ENCODE data around the gene ASB2. TPM values are rescaled to one million over a fixed set of nuclear protein-coding genes. Genes with fewer than 3 reads are reported as not detected.

ASB2 gene
- total and polyA plus RNA-seq, 4 donors: 9.1 to 57.0 (median 39.1) TPM

DNA sequence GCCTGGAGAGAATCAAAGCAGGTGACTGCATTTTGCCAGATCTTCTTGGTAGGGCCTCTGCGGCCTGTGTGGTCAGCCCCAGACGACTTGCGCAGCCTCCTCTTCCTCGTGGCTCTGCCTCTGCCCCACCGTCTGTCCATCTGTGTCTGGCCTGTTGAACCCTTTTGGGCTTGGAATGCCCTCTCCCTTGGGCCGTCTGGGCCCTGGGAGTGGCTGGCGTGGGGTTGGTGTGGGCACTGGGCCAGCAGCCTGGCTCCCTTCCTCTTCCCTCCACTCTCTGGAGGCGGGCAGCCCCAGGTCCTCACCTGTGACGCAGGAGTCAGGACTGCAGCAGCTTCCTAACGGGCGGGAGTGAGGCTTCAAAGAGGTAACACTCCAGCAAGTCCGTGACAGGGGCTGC, 11.0 kb upstream of the ASB2 start:
- Histone ChIP-seq H3K36me3 (ENCODE audit: control insufficient read depth in 1 of 2, insufficient read depth in 2 of 2, low read length in 1 of 2) (no peaks in the 10 kb centered on the region), H3K9me3 (ENCODE audit: control insufficient read depth, low read length) (no peaks in the 10 kb centered on the region), H3K4me1 (ENCODE audit: control insufficient read depth in 1 of 2, insufficient read depth in 2 of 2, low read length in 2 of 2) (no peaks in the 10 kb centered on the region), H3K27ac (ENCODE audit: low read depth in 1 of 2, low read length in 2 of 2) (no peak overlapping the region), H3K27me3 (ENCODE audit: control insufficient read depth in 1 of 2, insufficient read depth in 2 of 2, low read length in 1 of 2) (no peaks in the 10 kb centered on the region), H3K4me3 (ENCODE audit: low read length in 2 of 2) (no peak overlapping the region)
- ATAC-seq (ENCODE audit: low FRiP score) (no peak), DNase-seq (no peak)
- intact Hi-C loops (cut with DNase I): no loop called here
- WGBS, 2 donors: 38 to 39% methylated on average over 12 of the region's 12 CpGs

DNA sequence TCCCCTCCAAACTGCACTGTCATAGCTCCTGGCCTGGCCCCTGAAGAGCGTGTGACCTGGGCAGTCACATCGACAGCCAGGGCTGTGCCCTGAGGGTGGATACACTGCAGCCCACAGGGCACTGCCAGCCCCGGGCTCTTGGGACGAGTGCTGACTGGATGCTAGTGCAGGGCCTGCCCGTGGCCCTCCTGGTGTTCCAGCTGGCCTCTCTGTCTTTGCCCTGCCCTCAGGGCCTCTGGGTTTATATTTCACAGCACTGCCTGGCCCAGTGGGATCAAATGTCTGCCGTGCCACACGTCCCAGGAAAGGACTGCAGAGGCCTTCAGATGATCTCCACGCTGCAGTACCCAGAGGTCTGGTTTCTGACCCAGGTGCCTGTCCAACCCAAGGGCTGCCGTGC, 10.6 kb upstream of the ASB2 start:
- 29 to 38% methylated on average over 9 of the region's 9 CpGs for WGBS, 2 donors
- intact Hi-C loops (cut with DNase I): no loop called here
- H3K27ac ChIP-seq (ENCODE audit: low read depth in 1 of 2, low read length in 2 of 2): no peak overlapping the region

DNA sequence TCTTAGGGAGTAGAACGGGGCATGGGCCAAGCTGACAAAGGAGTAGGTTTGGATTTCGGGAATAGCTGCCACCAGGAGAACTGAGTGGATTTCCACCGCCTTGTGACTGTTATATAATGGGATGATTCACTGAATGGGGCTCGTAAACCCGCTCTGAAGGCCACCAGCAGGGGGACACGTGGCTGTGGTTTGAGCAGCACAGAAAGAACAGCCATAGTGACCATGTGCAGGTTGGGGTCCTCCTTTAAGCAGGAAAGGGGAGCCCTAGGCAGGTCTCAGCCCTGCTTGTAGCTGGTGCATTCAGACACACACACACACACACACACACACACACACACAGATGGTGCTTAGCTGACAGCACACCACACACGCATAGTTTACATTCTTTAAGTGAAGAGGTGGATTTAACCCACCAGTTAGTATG, 8.6 kb upstream of the ASB2 start:
- H3K27ac ChIP-seq (ENCODE audit: low read depth in 1 of 2, low read length in 2 of 2): peak overlapping the region in 1 of 2 donors; percentile 38
- no peak overlapping the region for H3K4me3 ChIP-seq (ENCODE audit: low read length in 2 of 2)
- H3K36me3 ChIP-seq (ENCODE audit: control insufficient read depth in 1 of 2, insufficient read depth in 2 of 2, low read length in 1 of 2): no peaks in the 10 kb centered on the region
- no peaks in the 10 kb centered on the region for H3K9me3 ChIP-seq (ENCODE audit: control insufficient read depth, low read length)
- H3K4me1 ChIP-seq (ENCODE audit: control insufficient read depth in 1 of 2, insufficient read depth in 2 of 2, low read length in 2 of 2): peaks cover 0 to 7% of the 10 kb centered on the region in 2 donors
- ATAC-seq (ENCODE audit: low FRiP score): no peak
- DNase-seq: no peak
- no peaks in the 10 kb centered on the region for H3K27me3 ChIP-seq (ENCODE audit: control insufficient read depth in 1 of 2, insufficient read depth in 2 of 2, low read length in 1 of 2)
- intact Hi-C loops (cut with DNase I): no loop called here
- WGBS, 2 donors: 36 to 42% methylated on average over 7 of the region's 7 CpGs

More for the DNA sequence above, 10.6 kb upstream of the ASB2 start:
- DNase-seq (no peak), ATAC-seq (ENCODE audit: low FRiP score) (no peak)
- no peaks in the 10 kb centered on the region for H3K4me1 ChIP-seq (ENCODE audit: control insufficient read depth in 1 of 2, insufficient read depth in 2 of 2, low read length in 2 of 2)
- H3K4me3 ChIP-seq (ENCODE audit: low read length in 2 of 2): no peak overlapping the region
- no peaks in the 10 kb centered on the region for H3K27me3 ChIP-seq (ENCODE audit: control insufficient read depth in 1 of 2, insufficient read depth in 2 of 2, low read length in 1 of 2)
- no peaks in the 10 kb centered on the region for H3K9me3 ChIP-seq (ENCODE audit: control insufficient read depth, low read length)
- H3K36me3 ChIP-seq (ENCODE audit: control insufficient read depth in 1 of 2, insufficient read depth in 2 of 2, low read length in 1 of 2): no peaks in the 10 kb centered on the region

DNA sequence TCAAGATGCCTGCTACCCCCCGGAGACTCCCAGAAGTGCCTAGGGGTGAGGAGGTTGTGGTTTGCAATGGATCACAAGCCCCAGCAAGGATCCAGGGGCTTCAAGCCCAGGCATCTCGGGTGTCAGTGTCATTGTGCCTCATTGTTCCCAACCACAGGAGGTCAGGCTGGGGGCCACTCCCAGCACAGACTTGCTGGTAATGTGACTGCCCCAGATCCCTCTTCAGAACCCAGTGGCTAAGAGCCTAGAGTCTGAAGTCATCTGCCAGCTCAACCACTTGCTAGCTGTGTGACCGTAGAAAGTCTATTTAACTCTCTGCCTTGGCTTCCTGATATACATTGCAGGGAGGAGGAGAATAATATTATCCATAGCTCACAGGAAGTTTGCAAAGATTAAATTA, 7.7 kb upstream of the ASB2 start:
- Histone ChIP-seq H3K27ac (ENCODE audit: low read depth in 1 of 2, low read length in 2 of 2) (no peak overlapping the region), H3K36me3 (ENCODE audit: control insufficient read depth in 1 of 2, insufficient read depth in 2 of 2, low read length in 1 of 2) (no peaks in the 10 kb centered on the region), H3K9me3 (ENCODE audit: control insufficient read depth, low read length) (no peaks in the 10 kb centered on the region), H3K27me3 (ENCODE audit: control insufficient read depth in 1 of 2, insufficient read depth in 2 of 2, low read length in 1 of 2) (no peaks in the 10 kb centered on the region), H3K4me1 (ENCODE audit: control insufficient read depth in 1 of 2, insufficient read depth in 2 of 2, low read length in 2 of 2) (peaks cover 0 to 7% of the 10 kb centered on the region in 2 donors), H3K4me3 (ENCODE audit: low read length in 2 of 2) (no peak overlapping the region)
- no peak for ATAC-seq (ENCODE audit: low FRiP score)
- no peak for DNase-seq
- intact Hi-C loops (cut with DNase I): no loop called here
- WGBS, 2 donors: 72 to 78% methylated on average over 3 of the region's 3 CpGs

DNA sequence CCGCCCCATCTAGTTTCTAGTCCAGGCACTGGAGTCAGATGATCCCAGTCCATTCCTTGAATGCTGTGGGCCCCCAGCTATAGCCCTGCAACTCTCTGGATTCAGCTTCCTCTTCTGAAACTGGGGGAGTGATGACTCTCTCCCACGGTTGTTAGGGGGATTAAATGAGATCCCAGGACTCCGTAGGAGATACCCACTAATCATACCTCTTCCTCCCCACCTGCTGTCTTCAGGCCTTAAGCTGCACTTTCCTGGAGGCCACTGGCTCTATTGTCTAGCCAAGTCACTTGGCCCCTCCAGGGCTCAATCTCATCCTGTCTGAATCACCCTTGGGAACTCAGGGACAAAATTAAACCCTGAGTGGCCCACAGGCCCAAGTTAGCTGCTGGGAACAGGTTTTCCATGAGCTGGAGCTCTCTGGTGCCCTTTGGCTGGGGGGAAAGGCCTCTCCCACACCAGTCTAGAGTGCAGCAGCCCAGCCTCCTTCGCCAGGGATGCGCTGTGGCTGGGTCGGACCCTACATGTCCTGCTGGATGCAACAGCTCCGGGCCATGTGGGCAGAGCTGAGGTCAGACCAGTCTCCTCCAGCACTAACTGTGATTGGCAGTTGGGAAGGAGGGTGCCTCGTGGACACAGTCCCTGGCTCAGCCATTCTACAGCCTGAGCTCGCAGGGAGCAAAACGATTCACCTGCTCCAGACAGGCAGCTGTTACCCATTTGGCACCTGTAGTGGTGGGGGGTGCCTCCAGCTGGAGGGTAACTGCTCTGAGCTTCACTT, 6.0 kb upstream of the ASB2 start:
- DNase-seq (no peak), ATAC-seq (ENCODE audit: low FRiP score) (no peak)
- peak overlapping the region in 1 of 2 donors; percentile 49 for H3K27ac ChIP-seq (ENCODE audit: low read depth in 1 of 2, low read length in 2 of 2)
- no peaks in the 10 kb centered on the region for H3K27me3 ChIP-seq (ENCODE audit: control insufficient read depth in 1 of 2, insufficient read depth in 2 of 2, low read length in 1 of 2)
- intact Hi-C loops (cut with DNase I): no loop called here
- 80 to 85% methylated on average over 10 of the region's 10 CpGs for WGBS, 2 donors
- H3K4me1 ChIP-seq (ENCODE audit: control insufficient read depth in 1 of 2, insufficient read depth in 2 of 2, low read length in 2 of 2): peaks cover 0 to 7% of the 10 kb centered on the region in 2 donors
- no peak overlapping the region for H3K4me3 ChIP-seq (ENCODE audit: low read length in 2 of 2)
- no peaks in the 10 kb centered on the region for H3K36me3 ChIP-seq (ENCODE audit: control insufficient read depth in 1 of 2, insufficient read depth in 2 of 2, low read length in 1 of 2)
- no peaks in the 10 kb centered on the region for H3K9me3 ChIP-seq (ENCODE audit: control insufficient read depth, low read length)

DNA sequence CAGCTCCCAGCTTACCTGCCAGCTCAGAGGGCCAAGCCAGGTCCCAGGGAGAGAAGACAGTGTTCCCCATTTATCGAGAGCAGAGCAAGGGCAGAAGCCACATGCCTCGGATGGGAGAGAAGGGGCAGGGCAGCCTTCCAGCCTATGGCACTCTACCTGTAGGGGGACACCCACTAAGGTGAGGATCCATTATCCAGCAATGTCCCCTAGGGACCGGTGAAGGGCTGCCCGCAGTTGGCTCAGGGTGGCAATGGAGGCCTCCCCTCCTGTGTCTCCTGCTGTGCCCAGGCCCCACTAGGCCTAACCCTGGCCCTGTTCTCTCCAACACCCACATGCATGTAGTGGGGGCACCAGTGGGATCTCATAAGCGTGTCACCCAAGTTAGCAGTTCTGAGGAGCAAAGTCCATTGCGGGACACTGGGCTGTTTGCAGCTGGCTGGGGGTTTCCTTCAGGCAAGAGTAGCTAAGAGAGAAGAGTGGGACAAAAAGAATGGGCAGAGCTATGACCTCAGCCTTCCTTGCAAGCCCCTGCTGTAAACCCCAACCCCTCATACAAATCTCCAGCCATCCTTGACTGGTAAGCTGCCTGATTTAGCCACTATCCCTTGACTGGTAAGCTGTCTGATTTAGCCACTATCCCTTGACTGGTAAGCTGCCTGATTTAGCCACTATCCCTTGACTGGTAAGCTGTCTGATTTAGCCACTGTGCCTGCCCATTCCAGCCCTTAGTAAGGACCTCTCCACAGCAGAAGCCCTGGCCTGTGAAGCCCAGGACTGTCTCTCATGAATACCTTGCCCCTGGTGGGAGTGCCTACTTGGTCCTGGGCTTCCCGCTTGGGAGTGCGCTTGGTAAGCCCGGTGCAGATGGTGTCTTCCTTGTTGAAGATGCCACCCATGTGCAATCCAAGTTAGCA, 5.2 kb upstream of the ASB2 start:
- H3K36me3 ChIP-seq (ENCODE audit: control insufficient read depth in 1 of 2, insufficient read depth in 2 of 2, low read length in 1 of 2): no peaks in the 10 kb centered on the region
- no peaks in the 10 kb centered on the region for H3K27me3 ChIP-seq (ENCODE audit: control insufficient read depth in 1 of 2, insufficient read depth in 2 of 2, low read length in 1 of 2)
- peaks cover 0 to 7% of the 10 kb centered on the region in 2 donors for H3K4me1 ChIP-seq (ENCODE audit: control insufficient read depth in 1 of 2, insufficient read depth in 2 of 2, low read length in 2 of 2)
- intact Hi-C loops (cut with DNase I): no loop called here
- WGBS, 2 donors: 93 to 95% methylated on average over 9 of the region's 9 CpGs
- no peak overlapping the region for H3K4me3 ChIP-seq (ENCODE audit: low read length in 2 of 2)
- no peaks in the 10 kb centered on the region for H3K9me3 ChIP-seq (ENCODE audit: control insufficient read depth, low read length)
- no peak for DNase-seq
- ATAC-seq (ENCODE audit: low FRiP score): no peak
- H3K27ac ChIP-seq (ENCODE audit: low read depth in 1 of 2, low read length in 2 of 2): peak overlapping the region; percentile 49 to 69

DNA sequence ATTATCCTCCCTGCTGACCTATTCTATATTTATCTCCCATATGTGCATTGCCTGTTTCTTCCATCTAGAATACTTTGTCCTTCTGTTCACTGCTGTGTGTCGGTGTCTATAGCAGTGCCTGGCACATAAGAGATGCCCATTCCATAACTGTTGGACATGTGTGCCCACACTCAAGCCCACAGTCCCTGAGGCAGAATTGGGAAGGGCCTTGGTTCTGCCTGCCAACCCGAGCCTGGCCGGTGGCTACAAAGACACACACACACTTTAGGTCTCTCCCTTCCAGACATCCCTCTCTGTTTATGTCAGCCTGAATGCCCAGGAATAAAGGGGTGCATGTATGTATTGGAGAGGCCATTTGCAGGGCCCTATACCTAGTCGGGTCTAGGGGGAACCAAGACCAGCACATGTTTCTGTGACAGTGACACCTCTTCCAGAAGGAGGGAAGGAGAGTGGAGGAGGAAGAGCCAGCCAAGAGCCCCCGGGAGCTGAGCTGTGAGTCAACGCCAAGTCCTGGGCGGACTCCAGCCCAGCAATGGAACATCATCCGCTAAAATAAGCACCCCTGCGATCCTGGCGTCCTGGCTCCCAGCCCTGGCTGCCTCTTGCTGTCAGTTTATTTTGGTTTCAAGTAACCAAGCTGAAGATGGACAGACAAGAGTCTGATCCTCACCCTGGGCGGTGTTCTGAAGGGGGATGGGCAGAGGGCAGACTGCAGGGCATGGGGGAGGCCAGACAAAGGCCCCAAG, 4.3 kb upstream of the ASB2 start:
- H3K36me3 ChIP-seq (ENCODE audit: control insufficient read depth in 1 of 2, insufficient read depth in 2 of 2, low read length in 1 of 2): no peaks in the 10 kb centered on the region
- ATAC-seq (ENCODE audit: low FRiP score) (peak; percentile 66), DNase-seq (peak; percentile 83 to 93)
- intact Hi-C loops (cut with DNase I): no loop called here
- H3K27ac ChIP-seq (ENCODE audit: low read depth in 1 of 2, low read length in 2 of 2): peak overlapping the region; percentile 66 to 69
- H3K4me1 ChIP-seq (ENCODE audit: control insufficient read depth in 1 of 2, insufficient read depth in 2 of 2, low read length in 2 of 2): peaks cover 0 to 7% of the 10 kb centered on the region in 2 donors
- no peaks in the 10 kb centered on the region for H3K9me3 ChIP-seq (ENCODE audit: control insufficient read depth, low read length)
- no peaks in the 10 kb centered on the region for H3K27me3 ChIP-seq (ENCODE audit: control insufficient read depth in 1 of 2, insufficient read depth in 2 of 2, low read length in 1 of 2)
- no peak overlapping the region for H3K4me3 ChIP-seq (ENCODE audit: low read length in 2 of 2)
- WGBS, 2 donors: 13 to 15% methylated on average over 11 of the region's 11 CpGs

DNA sequence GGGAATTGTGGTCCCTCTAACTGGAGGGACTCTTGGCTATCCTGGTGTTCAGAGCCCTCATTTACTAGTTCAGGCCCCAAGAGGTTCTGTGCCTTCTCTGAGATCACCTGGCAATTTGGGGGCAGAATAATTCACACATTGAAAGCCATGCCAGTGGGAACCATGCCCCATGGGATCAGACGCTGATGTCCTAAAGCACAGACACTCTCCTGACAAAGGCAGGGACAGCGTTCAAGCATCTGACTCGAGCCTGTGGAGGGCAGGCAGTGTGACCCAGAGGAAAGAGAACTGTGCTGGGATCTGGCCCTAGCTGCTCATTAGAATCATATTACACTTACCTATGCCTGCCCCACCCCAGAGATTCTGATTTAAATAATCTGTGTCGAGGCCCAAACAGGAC, 2.4 kb upstream of the ASB2 start:
- WGBS, 2 donors: 74 to 85% methylated on average over 4 of the region's 4 CpGs
- peak overlapping the region; percentile 49 to 86 for H3K27ac ChIP-seq (ENCODE audit: low read depth in 1 of 2, low read length in 2 of 2)
- intact Hi-C loops (cut with DNase I): loop anchor here in 1 of 2 donors (5.0 kb wide), 1 partner anchor 1331 kb away; no protein-coding TSS in a partner anchor

More for the DNA sequence above, 2.4 kb upstream of the ASB2 start:
- no peaks in the 10 kb centered on the region for H3K36me3 ChIP-seq (ENCODE audit: control insufficient read depth in 1 of 2, insufficient read depth in 2 of 2, low read length in 1 of 2)
- DNase-seq: no peak
- H3K4me1 ChIP-seq (ENCODE audit: control insufficient read depth in 1 of 2, insufficient read depth in 2 of 2, low read length in 2 of 2): peaks cover 0 to 7% of the 10 kb centered on the region in 2 donors
- no peak for ATAC-seq (ENCODE audit: low FRiP score)
- no peaks in the 10 kb centered on the region for H3K9me3 ChIP-seq (ENCODE audit: control insufficient read depth, low read length)
- no peak overlapping the region for H3K4me3 ChIP-seq (ENCODE audit: low read length in 2 of 2)
- H3K27me3 ChIP-seq (ENCODE audit: control insufficient read depth in 1 of 2, insufficient read depth in 2 of 2, low read length in 1 of 2): no peaks in the 10 kb centered on the region
